Body of pancreas (tissue), 4 donors: Measurements from ENCODE around the gene MTMR8. TPM values are rescaled to one million over a fixed set of nuclear protein-coding genes. Genes with fewer than 3 reads are reported as not detected.
A peak's percentile ranks its signal among the peaks of the same experiment; 100 is the strongest.
"Not testable (repeated sequence)": the region's sequence is repeated elsewhere in the genome, so short reads cannot be mapped to it uniquely, and the experiment has no call there.

Source experiments
- ATAC-seq: fragments of 150-250 bp; one replicate; pipeline ENCODE4 v1.9.1; 2016
- DNase-seq, 4 donors: peaks; one replicate each; pipeline ENCODE4 v3.0.0-alpha.2; 2019
- H3K27ac ChIP-seq, 4 donors: fragments of 200-600 bp; sonication (generic); 1 replicate in 3 of 4; 2 replicates in 1 of 4; pipeline versions ENCODE4 v1.5.1 to v1.6.1; 2016 to 2019; ENCODE audit warnings: mild to moderate bottlenecking in 1 of 4, mixed read lengths in 1 of 4, moderate library complexity in 1 of 4
- H3K27me3 ChIP-seq, 2 donors: fragments of 200-600 bp; sonication (generic); one replicate each; pipeline ENCODE4 v1.6.0; 2016; ENCODE audit warnings: mild to moderate bottlenecking in 1 of 2
- H3K36me3 ChIP-seq, 2 donors: fragments of 200-600 bp; sonication (generic); replicated peaks in 1 of 2; 2 replicates each; pipeline ENCODE4 v1.5.1; 2016; ENCODE audit warnings: low read depth in 2 of 2; ENCODE audit not compliant: insufficient read depth in 1 of 2
- H3K4me1 ChIP-seq: fragments of 200-600 bp; sonication (generic); one replicate; pipeline ENCODE4 v1.6.0; 2016
- H3K4me3 ChIP-seq, 2 donors: fragments of 200-600 bp; sonication (generic); 1 replicate in 1 of 2; 2 replicates in 1 of 2; pipeline ENCODE4 v1.5.1; 2016 to 2019
- H3K9me3 ChIP-seq, 3 donors: fragments of 200-600 bp; sonication (generic); 1 replicate in 2 of 3; 2 replicates in 1 of 3; pipeline ENCODE4 v1.5.1; 2016
- CTCF ChIP-seq, 7 experiments: fragments of 450-650 bp in 4 of 7; fragments of 200-600 bp in 3 of 7; sonication (generic) in 3 of 7; IDR thresholded peaks; one replicate each; pipeline ENCODE4 v1.5.1; 2016 to 2019; ENCODE audit warnings: antibody characterized with exemption in 7 of 7
- POLR2A ChIP-seq, 3 donors: fragments of 450-650 bp; IDR thresholded peaks; one replicate each; pipeline ENCODE4 v1.6.1; 2016; ENCODE audit warnings: antibody characterized with exemption in 3 of 3, mild to moderate bottlenecking in 2 of 3
- WGBS, 2 donors: methylation state at CpG; one replicate each; pipeline ENCODE4 v1.1.5; 2017; 5-methylcytosine and 5-hydroxymethylcytosine counted together
- intact Hi-C: fragments of 100-400 bp; cut with DNase I; formaldehyde crosslinking; loops from one replicate; pipeline ENCODE4 v1.15.1; 2023
- total RNA-seq, 2 donors: library from RNA; depleted of rRNA; stranded (reverse); fragments of >200 nt; gene quantifications; one replicate each; pipeline ENCODE4 v1.1.0, GENCODE V29; 2016

The MTMR8 gene
- total RNA-seq, 2 donors from 2014 or later, result 1.0 to 4.9 TPM

GRCh38 chrX:64427787-64428186, 32.5 kb upstream of the MTMR8 start:
- WGBS, 2 donors, result 24 to 31% methylated on average over 2 of the region's 2 CpGs
- DNase-seq (no peak), ATAC-seq (no peak)
- no peak overlapping the region for H3K4me3 ChIP-seq
- intact Hi-C loops, result no loop called here
- H3K9me3 ChIP-seq, result no peaks in the 10 kb centered on the region
- TF ChIP-seq CTCF (IDR thresholded peaks at IDR 0.05), result no peak
- no peaks in the 10 kb centered on the region for H3K27me3 ChIP-seq
- H3K4me1 ChIP-seq, result no peaks in the 10 kb centered on the region
- no peaks in the 10 kb centered on the region for H3K36me3 ChIP-seq
- H3K27ac ChIP-seq, result no peak overlapping the region

GRCh38 chrX:64427281-64427680, 32.0 kb upstream of the MTMR8 start:
- H3K4me3 ChIP-seq, result no peak overlapping the region
- ATAC-seq (no peak), DNase-seq (no peak)
- intact Hi-C loops, result no loop called here
- no peaks in the 10 kb centered on the region for H3K4me1 ChIP-seq
- H3K9me3 ChIP-seq, result no peaks in the 10 kb centered on the region
- no peaks in the 10 kb centered on the region for H3K27me3 ChIP-seq
- H3K27ac ChIP-seq, result no peak overlapping the region
- H3K36me3 ChIP-seq, result no peaks in the 10 kb centered on the region
- TF ChIP-seq CTCF (IDR thresholded peaks at IDR 0.05), result no peak
- no peak for TF ChIP-seq POLR2A (IDR thresholded peaks at IDR 0.05)

GRCh38 chrX:64409730-64410129, 14.5 kb upstream of the MTMR8 start:
- H3K4me3 ChIP-seq, ATAC-seq, DNase-seq, H3K4me1 ChIP-seq, H3K27ac ChIP-seq, H3K27me3 ChIP-seq, H3K36me3 ChIP-seq, intact Hi-C loops, H3K9me3 ChIP-seq: not testable (repeated sequence)
- WGBS, 2 donors, result 79 to 92% methylated on average over 2 to 4 of the region's 4 CpGs

- DNase-seq (no peak), ATAC-seq (no peak)
- Histone ChIP-seq H3K4me3 (no peak overlapping the region), H3K27ac (no peak overlapping the region), H3K27me3 (no peaks in the 10 kb centered on the region), H3K9me3 (no peaks in the 10 kb centered on the region), H3K4me1 (peaks cover 5% of the 10 kb centered on the region), H3K36me3 (no peaks in the 10 kb centered on the region)
- WGBS, 2 donors, result 80 to 100% methylated on average over 1 of the region's 1 CpG
- intact Hi-C loops, result no loop called here
- TF ChIP-seq CTCF (IDR thresholded peaks at IDR 0.05) (no peak), POLR2A (IDR thresholded peaks at IDR 0.05) (no peak)
These were observed 2.8 kb upstream of the MTMR8 start for GRCh38 chrX:64398088-64398487.

GRCh38 chrX:64395568-64395929, 297 bp upstream of the MTMR8 start:
- peak; percentile 29 for ATAC-seq

More at GRCh38 chrX:64395568-64395929, 297 bp upstream of the MTMR8 start:
- TF ChIP-seq POLR2A (IDR thresholded peaks at IDR 0.05) (no peak), CTCF (IDR thresholded peaks at IDR 0.05) (no peak)
- H3K27ac ChIP-seq, result no peak overlapping the region
- no peaks in the 10 kb centered on the region for H3K27me3 ChIP-seq
- intact Hi-C loops, result no loop called here
- DNase-seq, result no peak
- H3K9me3 ChIP-seq, result no peaks in the 10 kb centered on the region
- WGBS, 2 donors, result 0% methylated on average over 4 of the region's 4 CpGs
- peaks cover 5% of the 10 kb centered on the region for H3K4me1 ChIP-seq
- H3K36me3 ChIP-seq, result no peaks in the 10 kb centered on the region
- H3K4me3 ChIP-seq, result peak overlapping the region; percentile 25 to 42
